GM23248 (cell line): ENCODE results near the gene PERCC1. TPM values are rescaled to one million over a fixed set of nuclear protein-coding genes. Genes with fewer than 3 reads are reported as not detected.

Source experiments
- DNase-seq: peaks from one replicate; pipeline ENCODE4 v3.0.0-alpha.2; 2015
- H2AFZ ChIP-seq: fragments of 200-600 bp; sonication (generic); 2 replicates; pipeline ENCODE4 v1.6.1; 2016; ENCODE audit warnings: antibody characterized with exemption
- H3F3A ChIP-seq: fragments of 200-600 bp; sonication (generic); 2 replicates; pipeline ENCODE4 v1.6.1; 2016; ENCODE audit warnings: mild to moderate bottlenecking, antibody characterized with exemption, mixed run types; ENCODE audit not compliant: insufficient read depth
- H3K27ac ChIP-seq: fragments of 200-600 bp; sonication (generic); 2 replicates; pipeline ENCODE4 v1.5.1; 2016; ENCODE audit warnings: mild to moderate bottlenecking
- H3K27me3 ChIP-seq: fragments of 200-600 bp; sonication (generic); replicated peaks from 2 replicates; pipeline ENCODE4 v1.6.1; 2016; ENCODE audit warnings: mild to moderate bottlenecking; ENCODE audit not compliant: insufficient read depth
- H3K36me3 ChIP-seq: fragments of 200-600 bp; sonication (generic); 2 replicates; pipeline ENCODE4 v1.6.1; 2016; ENCODE audit warnings: low read depth, mild to moderate bottlenecking
- H3K4me1 ChIP-seq: fragments of 200-600 bp; sonication (generic); 2 replicates; pipeline ENCODE4 v1.6.1; 2016; ENCODE audit warnings: mild to moderate bottlenecking; ENCODE audit not compliant: insufficient read depth
- H3K4me2 ChIP-seq: fragments of 200-600 bp; sonication (generic); one replicate; pipeline ENCODE4 v1.6.1; 2016; ENCODE audit warnings: mild to moderate bottlenecking; ENCODE audit not compliant: unreplicated experiment
- H3K4me3 ChIP-seq: fragments of 200-600 bp; sonication (generic); 2 replicates; pipeline ENCODE4 v1.5.1; 2016; ENCODE audit warnings: mild to moderate bottlenecking
- H3K79me2 ChIP-seq: fragments of 200-600 bp; sonication (generic); 2 replicates; pipeline ENCODE4 v1.6.1; 2016; ENCODE audit warnings: mild to moderate bottlenecking; ENCODE audit not compliant: insufficient read depth
- H3K9ac ChIP-seq: fragments of 200-600 bp; sonication (generic); 2 replicates; pipeline ENCODE4 v1.6.1; 2016; ENCODE audit warnings: mild to moderate bottlenecking
- H3K9me2 ChIP-seq: fragments of 200-600 bp; sonication (generic); 2 replicates; pipeline ENCODE4 v1.6.1; 2016; ENCODE audit warnings: mixed run types, mild to moderate bottlenecking, moderate library complexity; ENCODE audit not compliant: insufficient read depth
- H3K9me3 ChIP-seq: fragments of 200-600 bp; sonication (generic); one replicate; pipeline ENCODE4 v1.6.1; 2017; ENCODE audit warnings: low read depth
- H4K20me1 ChIP-seq: fragments of 200-600 bp; sonication (generic); 2 replicates; pipeline ENCODE4 v1.6.0; 2016; ENCODE audit not compliant: insufficient read depth
- EZH2 ChIP-seq: fragments of 200-600 bp; sonication (generic); IDR thresholded peaks from 2 replicates; pipeline ENCODE4 v1.6.1; 2018; ENCODE audit warnings: antibody characterized with exemption, mild to moderate bottlenecking; ENCODE audit not compliant: insufficient read depth, poor library complexity, severe bottlenecking
- EZH2phosphoT487 ChIP-seq: fragments of 200-600 bp; sonication (generic); IDR thresholded peaks from 2 replicates; pipeline ENCODE4 v1.6.1; 2018; ENCODE audit warnings: antibody characterized with exemption, moderate library complexity, mild to moderate bottlenecking, low read depth; ENCODE audit not compliant: insufficient read depth
- WGBS, 2 experiments: methylation state at CpG; one replicate each; pipeline ENCODE4 v1.1.6; 2015 to 2017; ENCODE audit warnings: low lambda C conversion rate in 2 of 2, low coverage in 1 of 2; ENCODE audit errors: missing lambda C conversion rate in 2 of 2; 5-methylcytosine and 5-hydroxymethylcytosine counted together
- in situ Hi-C: fragments of 300-500 bp; cut with MboI; formaldehyde crosslinking; loops from 2 replicates; pipeline ENCODE4 v1.15.0; 2020
- polyA plus RNA-seq: library from polyadenylated mRNA; unstranded; fragments of >200 nt; fragmentation: Nextera tagmentation; extraction: Ambion mirVana; gene quantifications from 2 replicates; pipeline ENCODE4 v1.2.1, GENCODE V29; 2016
- total RNA-seq: library from RNA; depleted of rRNA; stranded (reverse); fragments of >200 nt; shearing (Covaris generic); gene quantifications from 2 replicates; pipeline ENCODE4 v1.2.3, GENCODE V29; 2014

The PERCC1 gene
- total and polyA plus RNA-seq, 2 experiments from 2014 or later = not detected

- in situ Hi-C loops = no loop called here
- WGBS, 2 experiments = 83 to 91% methylated on average over 9 to 16 of the region's 16 CpGs
These were observed 43.5 kb upstream of the PERCC1 start for GRCh38 chr16:1387331-1387730.

DNA sequence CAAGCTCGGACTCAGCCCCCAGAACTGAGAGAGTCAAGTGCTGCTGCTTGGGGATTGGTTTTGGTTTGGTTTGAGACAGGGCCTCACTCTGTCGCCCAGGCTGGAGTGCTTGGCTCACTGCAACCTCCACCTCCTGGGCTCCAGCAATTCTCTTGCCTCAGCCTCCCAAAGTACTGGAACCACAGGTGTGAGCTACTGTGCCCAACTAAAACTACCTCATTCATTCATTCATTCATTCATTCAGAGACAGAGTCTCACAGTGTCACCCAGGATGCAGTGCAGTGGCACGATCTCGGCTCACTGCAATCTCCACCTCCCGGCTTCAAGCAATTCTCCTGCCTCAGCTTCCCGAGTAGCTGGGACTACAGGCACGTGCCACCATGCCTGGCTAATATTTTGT, 41.1 kb upstream of the PERCC1 start:
- WGBS, 2 experiments = 87 to 90% methylated on average over 7 of the region's 7 CpGs
- TF ChIP-seq EZH2 = no peak
- TF ChIP-seq EZH2phosphoT487 = no peak
- Histone ChIP-seq H3K27ac (no peak overlapping the region), H3K27me3 (no peaks in the 10 kb centered on the region), H3K4me2 (no peak overlapping the region), H3K9me2 (no peaks in the 10 kb centered on the region), H2AFZ (no peak overlapping the region), H3K79me2 (no peaks in the 10 kb centered on the region), H3K9me3 (no peaks in the 10 kb centered on the region), H3K4me3 (no peak overlapping the region), H3K9ac (no peak overlapping the region), H3K4me1 (no peaks in the 10 kb centered on the region), H4K20me1 (no peaks in the 10 kb centered on the region), H3F3A (no peaks in the 10 kb centered on the region), H3K36me3 (no peaks in the 10 kb centered on the region)
- DNase-seq = no peak
- in situ Hi-C loops = no loop called here

More at GRCh38 chr16:1387331-1387730, 43.5 kb upstream of the PERCC1 start:
- TF ChIP-seq EZH2 = no peak
- no peak for TF ChIP-seq EZH2phosphoT487
- Histone ChIP-seq H3K27me3 (no peaks in the 10 kb centered on the region), H3K9me3 (no peaks in the 10 kb centered on the region), H3K9ac (no peak overlapping the region), H3K4me1 (no peaks in the 10 kb centered on the region), H3K36me3 (no peaks in the 10 kb centered on the region), H3K4me2 (no peak overlapping the region), H3K27ac (no peak overlapping the region), H3K9me2 (no peaks in the 10 kb centered on the region), H4K20me1 (no peaks in the 10 kb centered on the region), H3K79me2 (no peaks in the 10 kb centered on the region), H2AFZ (no peak overlapping the region), H3K4me3 (no peak overlapping the region), H3F3A (no peaks in the 10 kb centered on the region)
- no peak for DNase-seq

DNA sequence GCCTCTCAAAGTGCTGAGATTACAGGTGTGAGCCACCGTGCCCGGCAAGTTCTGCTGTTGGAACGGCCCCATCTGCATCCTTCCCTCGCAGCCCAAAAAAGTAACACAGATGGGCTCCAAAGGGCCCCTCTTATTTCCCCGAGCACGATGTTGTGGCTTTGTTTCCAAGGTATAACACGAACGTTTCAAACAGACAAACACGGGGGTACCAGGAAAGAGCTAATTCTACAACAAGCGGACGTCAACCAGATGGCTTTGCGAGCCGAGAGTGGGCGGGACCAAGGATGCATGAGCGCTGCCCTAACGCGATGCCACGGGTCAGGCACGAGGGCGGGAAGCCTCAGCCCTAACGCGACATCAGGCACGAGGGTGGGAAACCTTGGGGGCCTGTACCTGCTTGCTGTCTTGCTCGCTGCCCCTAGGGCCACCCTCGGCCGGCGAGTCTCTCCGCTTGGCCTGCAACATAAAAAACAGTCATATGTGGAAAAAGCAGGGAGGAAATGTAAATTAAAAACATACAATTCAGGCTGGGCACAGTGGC, 40.6 kb upstream of the PERCC1 start:
- in situ Hi-C loops = no loop called here
- Histone ChIP-seq H3K36me3 (no peaks in the 10 kb centered on the region), H3K27ac (no peak overlapping the region), H3K4me3 (no peak overlapping the region), H3K27me3 (no peaks in the 10 kb centered on the region), H3K79me2 (no peaks in the 10 kb centered on the region), H4K20me1 (no peaks in the 10 kb centered on the region), H3K9me2 (no peaks in the 10 kb centered on the region), H3K4me2 (no peak overlapping the region), H3F3A (no peaks in the 10 kb centered on the region), H2AFZ (no peak overlapping the region), H3K4me1 (no peaks in the 10 kb centered on the region), H3K9me3 (no peaks in the 10 kb centered on the region), H3K9ac (no peak overlapping the region)
- WGBS, 2 experiments = 84% methylated on average over 28 of the region's 28 CpGs
- no peak for TF ChIP-seq EZH2
- no peak for TF ChIP-seq EZH2phosphoT487
- no peak for DNase-seq

DNA sequence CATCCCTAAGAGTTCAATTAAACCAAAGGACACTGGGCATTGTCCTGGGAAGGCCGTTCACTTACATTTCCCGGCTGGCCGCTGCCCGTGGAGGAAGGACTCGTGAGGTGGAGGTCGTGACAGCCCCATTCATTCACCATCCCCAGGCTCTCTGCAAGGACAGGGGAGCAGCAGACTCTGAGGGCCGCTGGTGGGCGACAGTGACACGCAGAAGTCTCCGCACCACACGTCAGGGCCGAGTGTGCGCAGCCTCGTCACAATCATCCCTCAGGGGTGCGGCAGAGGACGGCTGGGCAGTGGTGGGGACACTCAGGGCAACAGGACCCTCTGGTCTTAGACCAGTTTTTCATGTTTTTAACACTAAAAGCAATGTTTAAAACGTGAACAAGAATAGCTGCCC, 38.1 kb upstream of the PERCC1 start:
- TF ChIP-seq EZH2 (no peak), EZH2phosphoT487 (no peak)
- in situ Hi-C loops = no loop called here

GRCh38 chr16:1393613-1394176, 37.2 kb upstream of the PERCC1 start:
- H3F3A ChIP-seq = no peaks in the 10 kb centered on the region
- no peaks in the 10 kb centered on the region for H4K20me1 ChIP-seq
- H3K36me3 ChIP-seq = no peaks in the 10 kb centered on the region
- DNase-seq = no peak
- 94 to 95% methylated on average over 21 of the region's 21 CpGs for WGBS, 2 experiments
- H3K27ac ChIP-seq = no peak overlapping the region
- in situ Hi-C loops = no loop called here
- no peaks in the 10 kb centered on the region for H3K9me3 ChIP-seq
- no peak for TF ChIP-seq EZH2phosphoT487
- no peak for TF ChIP-seq EZH2
- H2AFZ ChIP-seq = no peak overlapping the region
- H3K4me1 ChIP-seq = no peaks in the 10 kb centered on the region
- H3K79me2 ChIP-seq = no peaks in the 10 kb centered on the region
- no peak overlapping the region for H3K9ac ChIP-seq
- H3K4me3 ChIP-seq = no peak overlapping the region
- no peaks in the 10 kb centered on the region for H3K27me3 ChIP-seq
- no peaks in the 10 kb centered on the region for H3K9me2 ChIP-seq
- H3K4me2 ChIP-seq = no peak overlapping the region

More for the DNA sequence above, 38.1 kb upstream of the PERCC1 start:
- Histone ChIP-seq H3K4me2 (no peak overlapping the region), H3K27ac (no peak overlapping the region), H3K4me3 (no peak overlapping the region), H3F3A (no peaks in the 10 kb centered on the region), H3K9ac (no peak overlapping the region), H3K79me2 (no peaks in the 10 kb centered on the region), H4K20me1 (no peaks in the 10 kb centered on the region), H3K36me3 (no peaks in the 10 kb centered on the region), H3K4me1 (no peaks in the 10 kb centered on the region), H3K9me3 (no peaks in the 10 kb centered on the region), H2AFZ (no peak overlapping the region), H3K27me3 (no peaks in the 10 kb centered on the region), H3K9me2 (no peaks in the 10 kb centered on the region)
- DNase-seq = no peak
- WGBS, 2 experiments = 80 to 84% methylated on average over 17 of the region's 17 CpGs
